Femur (tissue), 1 donor: ENCODE measurements around the gene ROCK2.
"Not testable (repeated sequence)": the region's sequence is repeated elsewhere in the genome, so short reads cannot be mapped to it uniquely, and the experiment has no call there.

Source experiments
- DNase-seq: peaks from one replicate; pipeline ENCODE4 v3.0.0-alpha.2; 2017

The ROCK2 gene

GRCh38 chr2:11166476-11166875 is 178.0 kb downstream of the ROCK2 start:
- DNase-seq, result no peak

DNA sequence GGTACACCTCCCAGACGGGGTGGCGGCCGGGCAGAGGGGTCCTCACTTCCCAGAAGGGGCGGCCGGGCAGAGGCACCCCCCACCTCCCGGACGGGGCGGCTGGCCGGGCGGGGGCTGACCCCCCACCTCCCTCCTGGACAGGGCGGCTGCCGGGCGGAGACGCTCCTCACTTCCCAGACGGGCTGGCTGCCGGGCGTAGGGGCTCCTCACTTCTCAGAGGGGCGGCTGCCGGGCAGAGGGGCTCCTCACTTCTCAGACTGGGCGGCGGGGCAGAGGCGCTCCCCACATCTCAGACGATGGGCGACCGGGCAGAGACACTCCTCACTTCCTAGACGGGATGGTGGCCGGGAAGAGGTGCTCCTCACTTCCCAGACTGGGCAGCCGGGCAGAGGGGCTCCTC is 179.4 kb downstream of the ROCK2 start:
- not testable (repeated sequence) for DNase-seq

DNA sequence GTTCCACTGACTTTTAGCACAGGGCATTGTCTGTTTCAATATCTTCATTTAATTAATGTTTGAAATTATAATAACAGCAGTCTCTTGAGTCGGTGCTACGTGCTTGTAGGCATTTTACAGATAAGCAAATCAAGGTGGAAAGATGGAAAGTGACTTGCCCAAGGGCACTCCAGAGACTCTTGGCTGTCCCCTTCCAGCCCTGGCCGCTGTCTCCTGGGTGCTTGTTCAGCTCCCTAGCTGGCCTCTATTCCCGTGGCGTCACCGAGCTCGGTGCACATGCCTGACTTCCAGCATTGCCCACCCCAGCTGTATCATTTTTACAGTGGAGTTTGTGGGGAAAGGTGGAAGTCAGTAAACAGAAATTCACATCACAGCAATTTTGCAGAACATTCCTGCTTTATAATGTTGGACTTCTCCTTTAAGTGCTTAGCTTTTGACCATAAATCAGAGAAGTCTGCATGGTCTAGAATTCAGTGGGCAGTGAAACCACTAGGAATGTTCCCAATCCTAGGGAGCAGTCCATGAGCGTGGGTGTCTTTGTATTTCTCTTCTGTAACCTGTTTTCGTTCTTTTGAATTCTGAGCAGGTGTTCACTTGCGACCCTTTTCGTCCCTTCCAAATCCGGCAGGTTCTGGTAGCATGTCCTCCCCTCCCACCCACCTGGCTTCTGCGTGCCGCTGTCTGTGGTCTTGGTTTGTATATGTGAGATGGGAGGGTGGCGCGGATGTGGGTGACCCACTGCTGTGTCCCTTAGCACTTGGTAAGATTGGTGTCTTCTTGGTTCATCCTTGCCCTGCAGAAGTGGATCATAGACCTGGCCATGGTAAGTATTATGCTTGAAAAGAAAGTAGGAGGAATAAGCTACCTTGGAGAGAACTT is 180.8 kb downstream of the ROCK2 start:
- DNase-seq, result no peak

GRCh38 chr2:11161747-11162146 is 182.7 kb downstream of the ROCK2 start:
- no peak for DNase-seq

DNA sequence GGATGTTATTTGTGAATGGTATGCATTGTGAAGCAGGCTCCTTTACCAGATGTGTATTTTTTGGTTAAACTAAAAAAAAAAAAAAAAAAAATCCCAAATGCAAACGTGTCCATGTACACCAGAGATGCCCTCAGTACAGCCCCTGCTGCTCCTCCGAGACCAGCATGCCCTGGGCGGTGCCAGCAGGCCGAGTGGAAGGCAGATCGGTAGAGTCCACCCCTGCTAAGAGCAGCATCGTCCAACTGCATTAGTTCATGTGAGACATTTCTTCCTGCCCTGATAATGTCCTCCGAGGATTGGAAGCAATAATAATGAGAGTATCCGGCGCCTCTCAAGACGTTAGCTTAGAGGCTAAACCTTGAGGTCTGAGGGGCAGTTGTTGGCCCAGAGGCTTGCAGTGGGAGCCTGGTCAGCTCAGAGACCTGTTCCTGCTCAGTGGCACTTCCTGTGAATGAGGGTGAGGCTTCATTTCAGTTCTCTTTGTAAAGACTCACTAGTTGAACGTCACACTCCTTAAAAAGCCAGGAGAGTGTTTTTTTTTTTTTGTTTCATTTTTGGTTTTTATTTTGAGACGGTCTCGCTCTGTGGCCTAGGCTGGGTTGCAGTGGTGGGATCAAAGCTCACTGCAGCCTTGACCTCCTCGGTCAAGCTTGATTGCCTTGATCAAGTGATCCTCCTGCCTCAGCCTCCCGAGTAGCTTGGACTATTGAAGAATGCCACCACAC is 183.5 kb downstream of the ROCK2 start:
- no peak for DNase-seq

GRCh38 chr2:11160256-11160655 is 184.2 kb downstream of the ROCK2 start:
- no peak for DNase-seq

DNA sequence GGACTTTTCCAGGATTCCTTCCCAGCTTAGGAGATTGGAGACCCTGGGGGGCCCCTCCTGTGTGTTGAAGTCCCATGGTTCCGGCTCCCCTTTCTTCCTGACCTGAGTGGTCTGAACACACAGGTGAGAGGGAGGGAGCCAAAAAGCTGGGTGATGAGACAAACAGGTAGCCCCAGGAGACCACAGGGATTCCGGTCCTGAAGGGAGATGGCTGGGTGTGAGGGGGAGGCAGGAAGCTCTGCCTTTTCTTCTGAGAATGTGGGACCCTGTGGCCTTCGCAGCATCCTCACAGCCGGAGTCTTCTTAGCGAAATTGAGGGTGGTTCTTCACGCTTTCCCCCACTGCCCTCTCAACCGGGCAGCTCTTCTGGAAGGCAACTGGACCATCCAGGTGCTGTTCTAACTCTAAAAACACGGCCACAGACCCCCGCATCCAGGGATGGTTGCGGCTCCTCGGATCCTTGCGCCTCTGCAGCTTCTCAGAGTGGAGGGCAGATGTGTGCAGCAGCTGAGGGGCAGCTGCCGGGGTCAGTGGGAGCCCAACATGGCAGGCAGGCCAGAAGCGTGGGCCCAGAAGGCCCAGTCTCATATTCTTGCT is 184.8 kb downstream of the ROCK2 start:
- DNase-seq, result no peak

DNA sequence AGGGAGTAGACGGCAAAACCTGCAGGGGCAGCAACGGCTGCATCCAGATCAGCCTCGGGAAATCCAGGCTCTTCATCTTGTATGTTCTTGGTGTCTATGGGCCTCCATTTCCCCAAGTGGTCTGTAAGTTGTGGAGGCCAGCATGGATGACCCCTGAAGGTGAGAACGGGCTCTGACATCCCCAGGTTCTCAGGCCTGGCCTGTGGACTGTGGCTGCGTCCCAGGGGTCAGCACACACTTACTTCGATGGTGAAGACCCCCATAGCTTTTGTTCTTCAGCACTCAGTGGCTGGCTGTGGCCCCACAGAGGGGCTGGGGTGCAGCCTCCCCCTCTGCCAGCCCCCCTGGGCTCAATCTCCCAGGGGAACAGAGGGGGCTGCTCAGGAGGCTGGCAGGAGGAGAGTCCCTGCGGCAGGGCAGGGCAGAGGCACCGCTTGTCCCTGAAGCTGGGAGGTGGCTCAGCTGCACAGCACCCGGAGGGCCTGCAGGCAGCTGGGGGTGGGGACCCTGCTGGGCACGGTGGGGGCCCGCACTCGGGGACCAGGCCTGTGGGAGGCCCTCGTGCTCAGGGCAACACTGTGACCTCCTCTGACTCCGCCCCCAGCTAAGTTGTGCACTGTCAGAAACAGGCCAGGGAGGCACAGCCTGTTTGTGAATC is 185.4 kb downstream of the ROCK2 start:
- DNase-seq, result no peak

DNA sequence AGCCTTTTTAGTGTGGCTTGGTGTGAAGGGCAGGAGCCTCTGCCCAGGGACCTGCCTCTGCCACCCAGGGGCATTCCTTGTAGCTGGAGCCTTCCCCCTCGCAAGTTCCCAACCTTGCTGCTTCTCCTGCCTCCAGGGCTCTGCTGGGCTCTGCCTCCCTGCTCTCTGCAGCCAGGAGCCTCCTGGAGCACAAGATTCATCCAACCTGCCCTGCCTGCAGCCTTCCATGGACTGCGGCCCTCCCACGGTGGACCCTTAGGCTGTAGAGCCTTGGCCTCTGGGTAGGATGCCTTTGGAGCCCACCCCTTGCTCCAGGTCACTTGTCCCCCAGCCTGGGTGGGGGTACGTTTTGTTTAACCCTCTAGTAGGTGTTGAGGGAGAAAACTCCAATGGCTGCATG is 186.7 kb downstream of the ROCK2 start:
- DNase-seq, result no peak

DNA sequence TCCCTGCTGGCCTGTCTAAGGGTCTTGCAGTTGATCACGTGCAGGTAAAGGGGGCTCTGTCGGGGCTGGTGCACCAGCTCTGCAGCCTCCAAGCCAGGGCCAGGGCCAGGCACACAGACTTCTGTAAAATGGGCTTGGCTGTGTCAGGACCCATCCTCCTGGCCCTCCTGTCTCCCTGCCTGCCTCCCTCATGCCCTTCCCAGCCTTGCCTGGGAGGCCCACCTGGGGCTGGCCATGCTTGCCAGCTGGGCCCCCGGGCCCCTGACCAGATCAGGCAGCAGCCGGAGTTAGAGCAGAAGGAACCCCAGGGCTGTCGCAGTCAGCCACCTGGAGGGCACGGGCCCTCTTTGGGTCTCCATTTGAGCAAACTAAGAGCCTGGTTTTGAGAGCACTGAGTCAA is 187.1 kb downstream of the ROCK2 start:
- DNase-seq, result no peak

GRCh38 chr2:11156396-11157075 is 187.9 kb downstream of the ROCK2 start:
- DNase-seq, result no peak

GRCh38 chr2:11155381-11156035 is 188.9 kb downstream of the ROCK2 start, which contains the start of gene SLC66A3:
Gene SLC66A3 (plus strand): TSS chr2:11155467. CDS start chr2:11155547, 80 bp downstream.
- no peak for DNase-seq

DNA sequence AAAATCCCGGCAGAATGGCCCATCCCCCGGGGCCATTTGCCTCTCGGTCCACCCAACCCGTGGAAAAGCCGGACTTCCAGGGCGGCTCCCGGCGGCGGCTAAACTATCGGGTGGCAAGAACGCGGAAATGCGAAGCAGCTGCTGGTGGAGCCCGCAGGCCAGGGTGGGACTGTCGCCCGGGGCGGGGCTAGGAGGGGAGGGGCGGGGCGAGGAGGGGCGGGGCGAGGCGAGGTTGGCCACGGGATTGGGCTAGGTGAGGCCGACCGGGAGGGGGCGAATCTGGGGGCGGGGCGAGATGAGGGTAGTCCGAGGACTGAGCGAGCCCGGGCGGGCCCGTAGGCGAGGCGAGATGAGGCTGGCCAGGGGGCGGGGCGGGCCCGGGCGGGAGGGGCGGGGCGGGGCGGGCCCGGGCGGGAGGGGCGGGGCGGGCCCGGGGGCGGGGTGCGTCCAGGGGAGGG is 189.5 kb downstream of the ROCK2 start:
- DNase-seq, result peak; percentile 99

- no peak for DNase-seq
These were observed 190.2 kb downstream of the ROCK2 start for GRCh38 chr2:11154016-11154922.

- no peak for DNase-seq
These were observed 191.8 kb downstream of the ROCK2 start for GRCh38 chr2:11152591-11152990.

- DNase-seq, result no peak
These were observed 197.2 kb downstream of the ROCK2 start for GRCh38 chr2:11147263-11147662.

DNA sequence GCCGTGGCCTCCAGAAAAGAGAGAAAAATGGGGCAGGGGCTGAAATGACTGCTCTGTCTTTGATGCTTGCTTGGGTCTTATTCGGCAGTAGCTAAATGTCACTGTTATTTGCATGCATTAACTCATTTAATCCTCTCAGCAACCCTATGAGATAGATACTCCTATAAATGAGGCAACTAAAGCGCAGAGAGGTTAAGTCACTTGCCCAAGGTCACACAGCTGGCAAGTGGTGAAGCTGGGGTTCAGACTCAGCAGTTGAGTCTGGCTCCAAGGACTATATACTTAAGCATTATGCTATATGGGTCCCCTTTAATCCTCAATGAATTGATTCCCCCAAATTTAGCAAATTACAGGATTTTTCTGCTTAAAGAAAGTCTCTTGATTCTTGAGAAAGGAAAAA is 198.4 kb downstream of the ROCK2 start:
- DNase-seq, result no peak

DNA sequence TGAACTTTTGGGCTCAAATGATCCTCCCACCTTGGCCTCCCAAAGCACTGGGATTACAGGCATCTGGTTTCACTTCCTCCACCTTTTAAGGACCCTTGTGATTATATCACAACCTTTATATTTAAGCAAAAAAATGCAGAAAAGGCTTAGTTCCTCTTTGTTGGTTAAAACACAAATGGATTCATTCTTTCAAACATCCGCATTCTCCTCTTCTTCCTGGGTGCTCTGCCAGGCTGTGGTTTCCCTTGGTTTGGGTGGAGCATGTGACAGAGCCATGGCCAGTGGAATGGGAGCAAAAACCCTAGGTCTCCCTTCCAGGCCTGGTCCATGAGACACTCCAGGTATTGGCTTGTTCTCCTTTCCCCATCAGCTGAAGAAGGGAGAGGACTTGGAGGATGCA is 199.1 kb downstream of the ROCK2 start:
- DNase-seq, result no peak

GRCh38 chr2:11144738-11145079 is 199.7 kb downstream of the ROCK2 start:
- no peak for DNase-seq

- no peak for DNase-seq
These were observed 200.2 kb downstream of the ROCK2 start for GRCh38 chr2:11144077-11144737.
